Activated CD4-positive, alpha-beta T cell treated with anti-CD3 and anti-CD28 coated beads, Interleukin-2, amount 50 U/mL, for 48 hours (primary cell): ENCODE results near the gene TTC39C.

Experiments used
- DNase-seq, 2 experiments: peaks; one replicate each; pipeline ENCODE4 v3.0.0-alpha.2; 2020

TTC39C gene

GRCh38 chr18:24089515-24090337 is 75.2 kb downstream of the TTC39C start:
- no peak for DNase-seq

- DNase-seq, result no peak
Observed at GRCh38 chr18:24090876-24091275, 76.3 kb downstream of the TTC39C start.

GRCh38 chr18:24094561-24094960 is 80.0 kb downstream of the TTC39C start:
- DNase-seq, result no peak

- no peak for DNase-seq
Observed at GRCh38 chr18:24095976-24096375, 81.4 kb downstream of the TTC39C start.

- DNase-seq, result no peak
Observed at GRCh38 chr18:24103320-24104021, 88.9 kb downstream of the TTC39C start.

GRCh38 chr18:24104486-24104885 is 89.9 kb downstream of the TTC39C start:
- no peak for DNase-seq

GRCh38 chr18:24108641-24109040 is 94.1 kb downstream of the TTC39C start:
- DNase-seq, result no peak

- DNase-seq, result no peak
Observed at GRCh38 chr18:24111936-24112335, 97.4 kb downstream of the TTC39C start.

GRCh38 chr18:24112464-24112863 is 97.9 kb downstream of the TTC39C start:
- no peak for DNase-seq

- peak in 1 of 2 experiments; percentile 13 for DNase-seq
Observed at GRCh38 chr18:24112874-24113615, 98.5 kb downstream of the TTC39C start.

- no peak for DNase-seq
Observed at GRCh38 chr18:24114924-24115549, 100.5 kb downstream of the TTC39C start.

- DNase-seq, result no peak
Observed at GRCh38 chr18:24115628-24116027, 101.1 kb downstream of the TTC39C start.

GRCh38 chr18:24118750-24119577 is 104.4 kb downstream of the TTC39C start:
- peak; percentile 81 to 83 for DNase-seq

GRCh38 chr18:24120676-24121075 is 106.1 kb downstream of the TTC39C start:
- DNase-seq, result no peak

- no peak for DNase-seq
Observed at GRCh38 chr18:24121625-24122024, 107.1 kb downstream of the TTC39C start.

- DNase-seq, result no peak
Observed at GRCh38 chr18:24126155-24126961, 111.8 kb downstream of the TTC39C start.

GRCh38 chr18:24127735-24128134 is 113.2 kb downstream of the TTC39C start:
- no peak for DNase-seq

GRCh38 chr18:24128700-24129099 is 114.1 kb downstream of the TTC39C start:
- no peak for DNase-seq

GRCh38 chr18:24130494-24130893 is 115.9 kb downstream of the TTC39C start:
- no peak for DNase-seq

- no peak for DNase-seq
Observed at GRCh38 chr18:24136967-24137373, 122.4 kb downstream of the TTC39C start.

- no peak for DNase-seq
Observed at GRCh38 chr18:24138409-24138788, 123.8 kb downstream of the TTC39C start.
